Measurements from ENCODE around the gene LIMS1. TPM values are rescaled to one million over a fixed set of nuclear protein-coding genes. Genes with fewer than 3 reads are reported as not detected.

The LIMS1 gene
- total and polyA plus RNA-seq, 2 of the 13 experiments (the other 11 are each of a cell fraction or from before 2014, with no cell fraction given): 38.3 to 49.6 TPM

GRCh38 chr2:108583903-108584520, 49.7 kb downstream of the LIMS1 start:
- DNase-seq (ENCODE audit: low spot score) (peak; percentile 82), ATAC-seq (peak; percentile 96), FAIRE-seq (peak; percentile 72)
- peak overlapping the region; percentile 13; the same call in 1 of the 2 replicates for H3K4me2 ChIP-seq (ENCODE audit: low read depth, low read length)
- in situ Hi-C loops (cut with HindIII; ENCODE audit: extremely low pct_ligation_motif_present, low pct_unique_long_range_greater_than_20kb): loop anchor here (5.0 to 25.0 kb wide), 3 partner anchors 167 to 372 kb away; no protein-coding TSS in a partner anchor
- ChIA-PET POLR2A (interaction anchor here (1.1 to 1.5 kb wide), 2 partner anchors 51 to 136 kb away, joined by 3 to 6 read pairs; partner anchors contain the start of gene GCC2), CTCF (ENCODE audit: low intra/inter-chr PET ratio, low total read pairs) (interaction anchor here (1.7 to 3.1 kb wide), 3 partner anchors 167 to 234 kb away, joined by 11 to 26 read pairs (median 23); no protein-coding TSS in a partner anchor)
- H3K27ac ChIP-seq (ENCODE audit: extremely low read length, insufficient read depth, low read length): no peak overlapping the region
- no TSS peak for BruUV-seq (replicated peaks)
- no peaks in the 10 kb centered on the region; a peak in 1 of 5 replicates for H3K36me3 ChIP-seq (replicated peaks in 1 of 2; ENCODE audit: control insufficient read depth in 1 of 2, insufficient read depth in 2 of 2, low read length in 2 of 2)
- 0 out of 2 replicates have a peak, but pooled peaks cover 5% of the 10 kb centered on the region for H4K20me1 ChIP-seq (ENCODE audit: insufficient read depth, low read length)
- H3K9ac ChIP-seq (ENCODE audit: insufficient read depth, low read depth, low read length): 0 out of 2 replicates have a peak overlapping the region, but pooled peaks have one; percentile 17
- no peak overlapping the region for H2AFZ ChIP-seq (ENCODE audit: low read length)
- H3K9me3 ChIP-seq (ENCODE audit: low read length): no peaks in the 10 kb centered on the region
- peaks cover 52% of the 10 kb centered on the region for H3K79me2 ChIP-seq (ENCODE audit: insufficient read depth, low read length)
- intact Hi-C loops (cut with micrococcal nuclease; ENCODE audit: unreplicated experiment): loop anchor here (1.0 to 5.0 kb wide), 7 partner anchors 45 to 369 kb away; partner anchors contain the start of gene SULT1C2
- peaks cover 18% of the 10 kb centered on the region for H3K4me1 ChIP-seq (ENCODE audit: insufficient read depth, low read length)
- no peaks in the 10 kb centered on the region for H3K27me3 ChIP-seq (ENCODE audit: control insufficient read depth in 1 of 2, insufficient read depth in 2 of 2, low read length in 2 of 2)
- 77% methylated on average over 4 of the region's 4 CpGs for WGBS (ENCODE audit: low lambda C conversion rate)
- no peak overlapping the region for H3K4me3 ChIP-seq (replicated peaks in 1 of 3; ENCODE audit: insufficient read depth in 1 of 3, low read depth in 2 of 3, low read length in 3 of 3)
- TF ChIP-seq ZNF460 (CRISPR knock-in tag; IDR thresholded peaks at IDR 0.05; ENCODE audit: borderline replicate concordance) (no peak), JUN (CRISPR knock-in tag; IDR thresholded peaks at IDR 0.05) (no peak), ZNF121 (CRISPR knock-in tag; IDR thresholded peaks at IDR 0.05) (no peak), CREB1 (IDR thresholded peaks at IDR 0.05) (no peak), CREB1 (CRISPR knock-in tag; IDR thresholded peaks at IDR 0.05) (no peak), THAP11 (CRISPR knock-in tag; IDR thresholded peaks at IDR 0.05) (peak; percentile 41; the same call in 1 of the 2 replicates), RAD21 (CRISPR knock-in tag; IDR thresholded peaks at IDR 0.05) (peak; percentile 94), NFYC (CRISPR knock-in tag; IDR thresholded peaks at IDR 0.05) (no peak), GMEB2 (CRISPR knock-in tag; IDR thresholded peaks at IDR 0.05; ENCODE audit: low read depth) (no peak), ZNF280B (CRISPR knock-in tag; IDR thresholded peaks at IDR 0.05; ENCODE audit: borderline replicate concordance) (no peak), CEBPG (CRISPR knock-in tag; IDR thresholded peaks at IDR 0.05) (0 out of 2 replicates have a peak, but pooled peaks have one; percentile 20), SOX5 (CRISPR knock-in tag; IDR thresholded peaks at IDR 0.05; ENCODE audit: borderline replicate concordance) (peak; percentile 32; the same call in 1 of the 2 replicates), RFX3 (CRISPR knock-in tag; IDR thresholded peaks at IDR 0.05) (no peak), ZSCAN25 (CRISPR knock-in tag; IDR thresholded peaks at IDR 0.05) (0 out of 2 replicates have a peak, but pooled peaks have one; percentile 25), KLF16 (CRISPR knock-in tag; IDR thresholded peaks at IDR 0.05) (peak in 1 of 2 experiments; percentile 67; a peak in 1 of 4 replicates), MBD4 (IDR thresholded peaks at IDR 0.05; ENCODE audit: borderline replicate concordance, low read length) (no peak), NR2F1 (CRISPR knock-in tag; IDR thresholded peaks at IDR 0.05) (no peak), ZNF598 (CRISPR knock-in tag; IDR thresholded peaks at IDR 0.05; ENCODE audit: borderline replicate concordance) (no peak), DR1 (CRISPR knock-in tag; IDR thresholded peaks at IDR 0.05) (no peak), SRY (CRISPR knock-in tag; IDR thresholded peaks at IDR 0.05) (0 out of 2 replicates have a peak, but pooled peaks have one; percentile 37), MED8 (CRISPR knock-in tag; IDR thresholded peaks at IDR 0.05; ENCODE audit: insufficient replicate concordance) (no peak), PPARG (CRISPR knock-in tag; conservative IDR thresholded peaks at IDR 0.05) (peak; percentile 54), ZNF782 (CRISPR knock-in tag; IDR thresholded peaks at IDR 0.05; ENCODE audit: borderline replicate concordance) (no peak)
